IPS-20b (cell line): ENCODE measurements around the gene MAP7D2.

Experiments used
- H3K27ac ChIP-seq: one replicate; pipeline ENCODE4 v1.5.1; 2013; ENCODE audit warnings: low read length
- H3K27me3 ChIP-seq: 2 replicates; pipeline ENCODE4 v1.6.1; 2013; ENCODE audit warnings: mild to moderate bottlenecking, low read length, inconsistent platforms; ENCODE audit not compliant: insufficient read depth
- H3K36me3 ChIP-seq: 2 replicates; pipeline ENCODE4 v1.6.1; 2013; ENCODE audit warnings: low read depth, mild to moderate bottlenecking, inconsistent platforms, low read length, moderate library complexity; ENCODE audit not compliant: insufficient read depth
- H3K4me1 ChIP-seq: 2 replicates; pipeline ENCODE4 v1.6.1; 2013; ENCODE audit warnings: mild to moderate bottlenecking, control low read depth, inconsistent platforms, low read length, moderate library complexity; ENCODE audit not compliant: insufficient read depth
- H3K4me3 ChIP-seq: 2 replicates; pipeline ENCODE4 v1.5.1; 2013; ENCODE audit warnings: mild to moderate bottlenecking, low read length, inconsistent platforms
- H3K9ac ChIP-seq: 2 replicates; pipeline ENCODE4 v1.6.1; 2013; ENCODE audit warnings: low read depth, mild to moderate bottlenecking, inconsistent platforms, low read length, moderate library complexity
- H3K9me3 ChIP-seq: 2 replicates; pipeline ENCODE4 v1.6.1; 2013; ENCODE audit warnings: mild to moderate bottlenecking, low read depth, low read length, inconsistent platforms; ENCODE audit not compliant: insufficient read depth

The MAP7D2 gene

GRCh38 chrX:19958552-19959486 is 157.9 kb downstream of the MAP7D2 start:
- Histone ChIP-seq H3K36me3 (no peaks in the 10 kb centered on the region), H3K9ac (no peak overlapping the region), H3K4me3 (no peak overlapping the region), H3K27ac (no peak overlapping the region), H3K9me3 (no peaks in the 10 kb centered on the region), H3K27me3 (no peaks in the 10 kb centered on the region), H3K4me1 (no peaks in the 10 kb centered on the region)

- no peaks in the 10 kb centered on the region for H3K36me3 ChIP-seq
- no peaks in the 10 kb centered on the region for H3K4me1 ChIP-seq
- no peak overlapping the region for H3K27ac ChIP-seq
- H3K27me3 ChIP-seq = no peaks in the 10 kb centered on the region
- H3K9me3 ChIP-seq = no peaks in the 10 kb centered on the region
- no peak overlapping the region for H3K9ac ChIP-seq
- no peak overlapping the region for H3K4me3 ChIP-seq
These were observed 159.8 kb downstream of the MAP7D2 start for GRCh38 chrX:19956923-19957322.
